Renal cortex interstitium (tissue), 11 donors: Measurements from ENCODE around the gene PITPNC1. TPM values are rescaled to one million over a fixed set of nuclear protein-coding genes. Genes with fewer than 3 reads are reported as not detected.
"Not testable (repeated sequence)": the region's sequence is repeated elsewhere in the genome, so short reads cannot be mapped to it uniquely, and the experiment has no call there.

Experiments used
- DNase-seq, 11 donors: peaks; one replicate each; pipeline ENCODE4 v3.0.0-alpha.2; 2013; ENCODE audit warnings: low read depth in 9 of 11, low spot score in 4 of 11; ENCODE audit errors: extremely low read depth in 1 of 11
- polyA plus RNA-seq, 3 donors: library from polyadenylated mRNA; unstranded; fragments of 120-200 nt; gene quantifications; one replicate each; pipeline ENCODE4 v1.2.1, GENCODE V29; 2013; ENCODE audit not compliant: insufficient read length in 3 of 3

The PITPNC1 gene
- polyA plus RNA-seq, 3 donors, result 19.9 to 26.1 (median 23.7) TPM

DNA sequence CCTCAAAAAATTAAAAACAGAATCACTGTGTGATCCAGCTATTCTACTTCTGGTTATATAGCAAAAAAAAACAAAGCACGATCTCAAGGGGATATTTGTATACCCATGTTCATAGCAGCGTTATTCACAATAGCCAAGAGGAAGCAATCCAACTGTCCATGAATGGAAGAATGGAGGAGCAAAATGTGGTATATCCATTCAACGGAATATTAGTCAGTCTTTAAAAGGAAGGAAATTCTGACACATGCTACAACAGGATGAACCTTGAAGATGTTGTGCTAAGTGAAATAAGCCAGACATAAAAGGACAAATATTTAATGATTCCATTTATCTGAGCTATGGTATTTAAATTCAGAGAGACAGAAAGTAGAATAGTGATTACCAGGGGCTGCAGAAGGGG lies 336.1 kb downstream of the PITPNC1 start:
- no peak for DNase-seq

DNA sequence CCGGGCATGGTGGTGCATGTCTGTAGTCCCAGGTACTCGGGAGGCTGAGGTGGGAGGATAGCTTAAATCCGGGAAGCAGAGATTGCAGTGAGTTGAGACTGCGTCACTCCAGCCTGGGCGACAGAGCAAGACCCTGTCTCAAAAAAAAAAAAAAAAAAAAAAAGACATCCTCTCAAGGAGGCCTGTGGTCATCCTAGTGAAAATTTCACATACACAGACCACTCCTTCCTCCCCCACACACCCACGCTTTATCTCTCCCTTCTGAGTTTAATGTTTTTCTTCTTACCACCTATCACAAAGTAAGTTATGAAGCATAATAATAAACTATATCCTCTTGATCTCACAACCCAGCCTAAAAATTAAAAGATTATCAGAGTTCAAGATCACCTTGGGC lies 339.3 kb downstream of the PITPNC1 start:
- no peak for DNase-seq

DNA sequence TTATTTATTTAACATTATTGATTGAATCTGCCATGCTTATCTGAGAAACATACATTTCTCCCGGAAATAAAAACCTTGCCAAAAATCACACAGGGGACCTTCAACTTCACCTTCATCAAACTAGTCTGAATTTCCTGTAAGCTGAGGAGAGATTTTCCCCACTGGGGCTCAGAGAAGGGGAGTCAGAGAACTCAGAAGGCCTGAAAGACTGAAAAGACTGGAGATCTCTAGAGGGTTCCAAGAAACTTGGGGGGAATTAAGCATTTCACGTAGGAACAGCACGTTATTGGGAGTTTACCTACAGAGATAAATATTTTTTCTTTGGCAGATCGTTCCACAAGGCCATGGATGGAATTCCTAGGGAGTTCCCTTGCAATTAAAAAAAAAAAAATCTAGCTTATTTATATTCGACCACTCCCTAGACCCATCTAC lies 340.1 kb downstream of the PITPNC1 start:
- DNase-seq, result no peak

DNA sequence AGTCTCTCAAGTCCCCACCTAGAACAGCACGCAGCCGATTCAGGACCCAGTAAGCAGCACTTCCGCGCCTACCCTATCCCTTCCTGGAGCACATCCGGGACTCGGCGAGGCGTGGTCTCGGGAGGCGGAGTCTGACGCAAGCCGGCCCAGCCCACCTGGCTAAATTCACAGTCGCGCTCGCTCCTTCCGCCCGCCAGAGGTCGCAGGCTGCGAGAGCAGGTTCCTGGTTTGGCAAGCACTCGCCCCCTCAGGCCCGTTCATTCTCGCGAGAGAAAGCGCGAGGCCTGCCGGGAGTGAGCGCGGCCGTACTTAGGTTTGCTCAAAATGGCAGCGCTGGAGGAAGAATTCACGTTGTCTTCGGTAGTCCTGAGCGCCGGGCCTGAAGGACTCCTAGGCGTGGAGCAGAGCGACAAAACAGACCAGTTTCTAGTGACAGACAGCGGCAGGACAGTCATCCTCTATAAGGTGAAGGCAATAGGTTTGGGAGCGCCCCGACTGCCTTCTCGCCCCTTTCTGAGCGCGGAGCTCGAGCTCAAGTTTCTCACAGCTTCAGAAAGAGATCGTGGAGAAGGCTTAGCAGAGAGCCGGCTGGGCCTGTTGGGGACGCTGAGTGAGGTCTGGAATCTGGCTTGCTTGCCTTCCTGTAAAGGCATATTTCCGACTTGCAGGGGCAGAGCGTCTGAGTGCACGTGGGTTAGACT lies 340.7 kb downstream of the PITPNC1 start, which contains the start of gene NOL11:
Gene NOL11, plus strand, starts transcription at position 313 of the 701 bp plus-strand sequence. Its CDS starts 12 bp downstream, at position 325.
- DNase-seq, result peak; percentile 97 to 99 (median 98)

DNA sequence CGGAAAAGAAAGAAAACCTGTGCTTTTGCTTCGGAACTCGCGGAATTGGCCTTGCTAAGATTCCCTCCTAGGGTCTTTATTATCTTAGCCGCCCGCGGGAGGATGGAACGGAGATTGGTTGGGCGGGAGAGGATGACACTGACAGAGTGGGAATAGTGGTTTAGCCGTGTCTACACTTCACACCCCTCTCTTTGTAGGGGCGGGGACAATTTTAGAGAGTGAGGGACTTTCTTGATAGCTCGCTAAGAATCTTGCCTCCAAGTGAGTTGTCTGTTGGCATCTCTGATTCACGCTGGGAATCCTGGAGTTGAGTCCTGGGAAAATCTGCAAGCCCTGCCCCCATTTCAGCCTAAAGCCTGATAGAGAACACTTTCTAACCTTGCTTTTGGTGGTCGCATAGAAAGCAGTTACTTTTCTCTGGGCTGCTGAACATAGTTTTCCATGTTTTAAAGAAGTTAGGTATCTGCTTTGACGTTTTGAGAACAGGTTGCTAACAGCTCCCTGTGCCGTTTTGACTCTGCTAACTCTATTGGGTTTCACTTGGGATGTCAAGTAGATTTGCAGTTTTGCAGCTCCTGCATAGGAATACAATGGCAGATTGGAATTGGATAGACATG lies 341.4 kb downstream of the PITPNC1 start:
- no peak for DNase-seq

DNA sequence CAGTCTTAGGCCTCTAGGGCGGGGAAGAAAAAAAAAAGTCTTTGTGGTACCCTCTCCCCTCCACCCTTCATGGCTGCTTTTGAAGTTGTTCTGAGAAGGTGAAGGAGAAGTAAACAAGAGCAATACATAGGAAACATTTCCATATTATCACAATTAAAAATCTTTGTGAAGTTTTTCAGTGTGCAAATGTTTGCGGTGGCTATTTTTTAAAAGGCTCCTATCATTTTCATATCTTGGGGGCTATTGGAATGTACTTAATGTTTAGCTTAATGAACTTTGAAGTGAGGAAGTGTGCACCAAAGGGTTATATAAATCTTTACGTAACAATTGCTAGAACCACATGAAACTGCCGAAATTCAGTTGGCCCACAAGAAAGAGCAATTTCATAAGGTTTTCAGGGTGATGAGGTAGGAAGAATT lies 348.3 kb downstream of the PITPNC1 start:
- DNase-seq, result no peak

DNA sequence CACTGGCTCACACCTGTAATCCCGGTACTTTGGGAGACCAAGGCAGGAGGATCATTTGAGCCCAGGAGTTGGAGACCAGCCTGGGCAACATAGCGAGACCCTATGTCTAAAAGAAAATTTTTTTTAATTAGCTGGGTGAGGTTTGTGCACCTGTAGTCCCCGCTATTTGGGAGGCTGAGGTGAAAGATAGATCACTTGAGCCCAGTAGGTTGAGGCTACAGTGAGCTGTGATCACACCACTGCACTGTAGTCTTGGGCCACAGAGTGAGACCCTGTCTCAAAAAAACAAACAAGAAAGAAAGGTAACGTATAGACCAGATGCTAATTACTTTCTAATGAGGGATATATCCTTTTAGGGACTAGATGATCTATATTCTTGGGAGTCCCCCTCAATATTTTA lies 348.7 kb downstream of the PITPNC1 start:
- no peak for DNase-seq

DNA sequence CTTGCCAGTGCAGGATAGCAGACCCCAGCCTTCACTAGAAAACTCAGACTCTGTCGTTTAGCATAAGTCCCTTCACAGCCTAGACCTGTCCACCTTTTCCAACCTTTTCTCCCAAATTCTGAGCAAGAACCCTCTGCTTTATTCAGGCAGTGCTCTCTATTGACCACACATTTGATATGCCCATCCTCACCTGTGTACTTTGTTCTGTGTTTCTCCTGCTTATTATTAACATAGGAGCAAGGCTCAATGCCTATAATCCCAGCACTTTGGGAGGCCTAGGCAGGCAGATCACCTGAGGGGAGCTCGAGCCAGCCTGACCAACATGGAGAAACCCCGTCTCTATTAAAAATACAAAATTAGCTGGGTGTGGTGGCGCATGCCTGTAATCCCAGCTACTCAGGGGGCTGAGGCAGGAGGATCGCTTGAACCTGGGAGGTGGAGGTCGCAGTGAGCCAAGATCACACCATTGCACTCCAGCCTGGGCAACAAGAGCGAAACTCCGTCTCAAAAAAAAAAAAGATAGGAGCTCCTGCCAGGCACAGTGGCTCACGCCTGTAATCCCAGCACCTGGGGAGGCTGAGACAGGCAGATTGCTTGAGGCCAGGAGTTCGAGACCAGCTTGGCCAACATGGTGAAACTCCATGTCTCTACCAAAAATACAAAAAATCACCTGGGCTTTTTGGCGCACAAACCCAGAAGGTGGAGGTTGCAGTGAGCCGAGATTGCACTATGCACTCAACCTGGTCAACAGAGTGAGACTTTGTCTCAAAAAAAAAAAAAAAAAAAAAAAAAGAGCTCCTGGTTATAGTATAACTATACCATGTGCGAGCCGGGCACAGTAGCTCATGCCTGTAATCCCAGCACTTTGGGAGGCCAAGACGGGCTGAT lies 350.3 kb downstream of the PITPNC1 start:
- not testable (repeated sequence) for DNase-seq

DNA sequence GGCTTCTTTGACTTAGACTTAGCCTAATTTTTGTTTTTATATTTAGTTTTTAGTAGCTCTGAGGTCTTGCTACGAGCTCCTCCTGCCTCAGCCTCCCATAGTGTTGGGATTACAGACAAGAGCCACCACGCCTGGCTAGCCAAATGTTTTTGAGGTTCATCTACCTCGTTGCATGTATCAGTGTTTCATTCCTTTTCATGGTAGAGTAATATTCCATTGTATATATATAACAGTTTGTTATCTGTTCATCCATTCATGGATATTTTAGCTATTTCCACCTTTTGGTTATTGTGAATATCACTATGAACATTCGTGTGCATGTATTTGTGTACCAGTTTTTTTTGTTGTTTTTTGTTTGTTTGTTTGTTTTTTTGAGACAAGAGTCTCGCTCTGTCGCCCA lies 352.8 kb downstream of the PITPNC1 start:
- no peak for DNase-seq

DNA sequence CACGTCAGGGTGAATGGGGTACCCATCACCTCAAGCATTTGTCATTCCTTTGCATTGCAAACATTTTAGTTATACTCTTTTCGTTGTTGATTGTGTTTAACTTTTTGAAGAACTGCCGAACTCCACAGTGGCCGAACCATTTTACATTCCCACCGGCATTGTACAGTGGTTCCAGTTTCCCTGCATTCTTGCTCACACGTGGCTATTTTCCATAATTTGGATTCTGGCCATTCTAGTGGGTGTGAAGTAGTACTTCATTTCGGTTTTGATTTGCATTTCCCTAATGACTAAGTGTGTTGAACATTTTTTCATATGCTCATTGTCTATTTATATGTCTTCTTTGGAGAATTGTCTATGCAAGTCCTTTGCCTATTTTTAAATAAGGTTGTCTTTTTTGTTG lies 353.6 kb downstream of the PITPNC1 start:
- no peak for DNase-seq

DNA sequence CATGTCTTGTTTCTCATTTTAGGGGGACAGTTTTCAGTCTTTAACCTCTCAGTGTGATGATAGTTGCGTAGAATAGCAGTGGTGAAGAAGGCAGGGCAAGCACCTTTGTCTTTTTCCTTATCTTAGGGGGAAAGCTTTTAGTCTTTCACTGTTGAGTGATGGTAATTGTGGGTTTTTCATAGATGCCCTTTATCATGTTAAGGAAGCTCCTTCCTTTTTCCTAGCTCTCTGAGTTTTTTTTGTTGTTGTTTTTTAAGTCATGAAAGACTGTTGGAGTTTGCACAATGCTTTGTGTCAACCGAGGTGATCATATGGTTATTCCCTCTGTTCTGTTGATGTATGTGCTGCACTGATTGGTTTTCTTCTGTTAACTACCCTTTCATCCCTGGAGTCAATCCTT lies 356.4 kb downstream of the PITPNC1 start:
- no peak for DNase-seq

DNA sequence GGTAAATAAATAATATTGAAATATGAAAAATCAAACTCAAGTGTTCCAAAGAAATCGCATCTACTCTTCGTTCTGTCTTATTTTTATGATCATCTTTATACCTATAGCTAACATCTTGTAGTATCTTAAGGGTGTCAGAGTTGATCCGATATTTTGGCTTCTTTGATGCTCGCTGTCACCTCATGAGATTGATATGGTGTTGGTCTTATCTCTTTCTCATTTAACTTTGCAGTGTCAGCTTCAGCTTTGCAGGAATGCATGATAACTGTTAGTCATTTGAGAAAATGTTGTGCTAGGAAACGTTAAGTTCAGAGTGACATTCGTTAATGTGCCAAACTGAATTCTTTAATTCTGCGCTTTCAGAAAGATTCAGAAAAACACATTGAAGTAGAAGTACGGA lies 360.1 kb downstream of the PITPNC1 start:
- no peak for DNase-seq

DNA sequence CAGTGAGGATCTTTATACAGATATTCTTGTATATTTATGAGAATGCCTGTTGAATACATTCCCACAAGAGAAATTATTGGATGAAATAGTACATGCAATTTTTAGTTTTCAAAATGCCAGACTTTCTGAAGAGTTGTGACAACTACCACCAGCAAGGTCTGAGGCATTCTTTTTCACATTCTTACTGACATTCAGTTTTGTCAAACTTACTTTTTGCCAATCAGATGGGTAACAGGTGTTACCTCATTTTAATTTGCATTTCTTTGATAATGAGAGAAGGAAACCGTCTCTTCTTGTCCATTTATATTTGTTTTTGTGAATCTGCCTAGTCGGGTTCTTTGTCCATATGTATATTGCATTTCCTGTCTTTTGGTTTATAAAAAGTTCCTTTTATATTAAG lies 364.9 kb downstream of the PITPNC1 start:
- DNase-seq, result no peak

Other genes with a start within 250 kb of the PITPNC1 start
- gene HELZ, start 132.1 kb upstream of the PITPNC1 start, polyA plus RNA-seq, result 10 to 100 TPM; 29.1 to 33.6 (median 30.3) TPM
- gene PSMD12, start 10.7 kb upstream of the PITPNC1 start, polyA plus RNA-seq, result 10 to 100 TPM; 42.9 to 48.2 (median 44.3) TPM